Medulla oblongata (tissue), 1 donor: ENCODE results near the gene PCDHGB4.
"Not testable (repeated sequence)": the region's sequence is repeated elsewhere in the genome, so short reads cannot be mapped to it uniquely, and the experiment has no call there.

ENCODE experiments used
- DNase-seq: peaks from one replicate; pipeline ENCODE4 v3.0.0-alpha.2; 2015; ENCODE audit errors: extremely low spot score

Gene PCDHGB4

DNA sequence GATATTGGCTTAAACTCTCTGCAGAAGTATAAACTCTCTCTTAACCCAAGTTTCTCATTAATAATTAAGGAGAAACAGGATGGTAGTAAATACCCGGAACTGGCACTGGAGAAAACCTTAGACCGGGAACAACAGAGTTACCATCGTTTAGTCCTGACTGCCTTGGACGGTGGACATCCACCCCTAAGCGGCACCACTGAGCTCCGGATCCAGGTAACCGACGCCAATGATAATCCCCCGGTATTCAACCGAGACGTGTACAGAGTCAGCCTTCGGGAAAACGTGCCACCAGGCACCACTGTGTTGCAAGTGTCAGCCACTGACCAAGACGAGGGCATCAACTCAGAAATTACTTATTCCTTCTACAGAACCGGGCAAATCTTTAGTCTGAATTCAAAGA is 11.1 kb downstream of the PCDHGB4 start:
- no peak for DNase-seq

DNA sequence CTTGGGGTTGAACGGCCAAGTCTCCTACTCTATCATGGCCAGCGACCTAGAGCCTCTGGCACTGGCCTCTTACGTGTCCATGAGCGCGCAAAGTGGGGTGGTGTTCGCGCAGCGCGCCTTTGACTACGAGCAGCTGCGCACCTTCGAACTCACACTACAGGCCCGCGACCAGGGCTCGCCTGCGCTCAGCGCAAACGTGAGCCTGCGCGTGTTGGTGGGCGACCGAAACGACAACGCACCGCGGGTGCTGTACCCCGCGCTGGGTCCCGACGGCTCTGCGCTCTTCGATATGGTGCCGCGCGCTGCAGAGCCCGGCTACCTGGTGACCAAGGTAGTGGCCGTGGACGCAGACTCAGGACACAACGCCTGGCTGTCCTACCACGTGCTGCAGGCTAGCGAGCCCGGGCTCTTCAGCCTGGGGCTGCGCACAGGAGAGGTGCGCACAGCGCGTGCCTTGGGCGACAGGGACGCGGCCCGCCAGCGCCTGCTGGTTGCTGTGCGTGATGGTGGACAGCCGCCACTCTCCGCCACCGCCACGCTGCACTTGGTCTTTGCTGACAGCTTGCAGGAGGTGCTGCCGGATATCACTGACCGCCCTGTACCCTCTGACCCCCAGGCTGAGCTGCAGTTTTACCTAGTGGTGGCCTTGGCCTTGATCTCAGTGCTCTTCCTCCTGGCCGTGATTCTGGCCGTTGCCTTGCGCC is 12.2 kb downstream of the PCDHGB4 start:
- DNase-seq, result no peak

DNA sequence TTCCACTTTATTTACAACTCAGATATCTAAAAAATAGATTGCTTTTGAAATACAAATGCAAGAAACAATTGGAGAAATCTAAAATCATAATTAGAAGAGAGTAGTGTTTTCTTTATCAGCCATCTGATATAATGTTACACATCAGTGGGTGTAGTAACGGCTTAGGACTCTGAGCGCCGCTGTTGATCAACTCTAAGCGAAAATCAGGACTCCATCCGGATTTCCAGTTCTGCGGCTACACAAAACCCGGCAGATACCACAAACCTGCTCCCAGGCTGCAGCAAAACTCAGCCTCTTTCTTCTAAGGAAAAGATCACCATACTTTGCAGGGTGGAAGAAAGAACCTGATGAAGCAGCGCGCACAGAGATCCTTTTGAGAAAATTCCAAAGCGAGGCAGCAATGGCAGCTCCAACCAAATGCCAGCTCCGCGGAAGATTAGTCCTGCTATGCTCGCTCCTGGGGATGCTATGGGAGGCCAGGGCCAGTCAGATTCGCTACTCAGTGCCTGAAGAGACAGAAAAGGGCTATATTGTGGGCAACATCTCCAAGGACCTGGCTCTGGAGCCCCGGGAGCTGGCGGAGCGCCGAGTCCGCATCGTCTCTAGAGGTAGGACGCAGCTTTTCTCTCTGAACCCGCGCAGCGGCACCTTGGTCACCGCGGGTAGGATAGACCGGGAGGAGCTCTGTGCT is 15.2 kb downstream of the PCDHGB4 start, which contains the start of gene PCDHGA9:
TSS of gene PCDHGA9 (plus strand) at position 226 of the 691 bp plus-strand sequence. CDS start at position 401, 175 bp downstream.
- peak; percentile 27 for DNase-seq

DNA sequence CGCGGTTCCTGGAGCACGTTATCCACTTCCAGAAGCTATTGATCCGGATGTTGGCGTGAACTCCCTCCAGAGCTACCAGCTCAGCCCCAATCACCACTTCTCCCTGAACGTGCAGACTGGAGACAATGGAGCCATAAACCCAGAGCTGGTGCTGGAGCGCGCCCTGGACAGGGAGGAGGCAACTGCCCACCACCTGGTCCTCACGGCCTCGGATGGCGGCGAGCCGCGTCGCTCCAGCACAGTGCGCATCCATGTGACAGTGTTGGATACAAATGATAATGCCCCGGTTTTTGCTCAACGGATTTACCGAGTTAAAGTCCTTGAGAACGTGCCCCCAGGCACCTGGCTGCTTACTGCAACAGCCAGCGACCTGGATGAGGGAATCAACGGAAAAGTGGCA is 15.9 kb downstream of the PCDHGB4 start:
- DNase-seq, result no peak

DNA sequence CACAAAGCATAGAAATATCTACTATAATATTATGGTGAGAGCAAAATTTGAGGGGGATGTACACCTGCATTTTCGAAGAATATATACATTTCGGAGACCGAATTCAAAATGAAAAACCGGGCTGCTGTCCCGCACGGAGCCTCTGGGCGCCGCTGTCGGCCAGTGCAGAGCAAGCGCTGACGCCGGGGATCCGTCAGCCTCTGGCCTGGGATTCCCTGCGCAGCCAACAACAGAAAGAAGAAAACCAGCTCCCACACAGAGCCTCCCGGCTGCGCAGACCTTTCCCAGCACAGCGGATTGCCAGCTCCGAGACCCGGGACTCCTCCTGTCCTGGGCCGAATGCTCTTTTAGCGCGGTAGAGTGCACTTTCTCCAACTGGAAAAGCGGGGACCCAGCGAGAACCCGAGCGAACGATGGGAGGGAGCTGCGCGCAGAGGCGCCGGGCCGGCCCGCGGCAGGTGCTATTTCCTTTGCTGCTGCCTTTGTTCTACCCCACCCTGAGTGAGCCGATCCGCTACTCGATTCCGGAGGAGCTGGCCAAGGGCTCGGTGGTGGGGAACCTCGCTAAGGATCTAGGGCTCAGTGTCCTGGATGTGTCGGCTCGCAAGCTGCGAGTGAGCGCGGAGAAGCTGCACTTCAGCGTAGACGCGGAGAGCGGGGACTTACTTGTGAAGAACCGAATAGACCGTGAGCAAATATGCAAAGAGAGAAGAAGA is 20.4 kb downstream of the PCDHGB4 start, which contains the start of gene PCDHGB6:
TSS of gene PCDHGB6 (plus strand) at position 232 of the 716 bp plus-strand sequence. CDS start at position 414, 182 bp downstream.
- not testable (repeated sequence) for DNase-seq

DNA sequence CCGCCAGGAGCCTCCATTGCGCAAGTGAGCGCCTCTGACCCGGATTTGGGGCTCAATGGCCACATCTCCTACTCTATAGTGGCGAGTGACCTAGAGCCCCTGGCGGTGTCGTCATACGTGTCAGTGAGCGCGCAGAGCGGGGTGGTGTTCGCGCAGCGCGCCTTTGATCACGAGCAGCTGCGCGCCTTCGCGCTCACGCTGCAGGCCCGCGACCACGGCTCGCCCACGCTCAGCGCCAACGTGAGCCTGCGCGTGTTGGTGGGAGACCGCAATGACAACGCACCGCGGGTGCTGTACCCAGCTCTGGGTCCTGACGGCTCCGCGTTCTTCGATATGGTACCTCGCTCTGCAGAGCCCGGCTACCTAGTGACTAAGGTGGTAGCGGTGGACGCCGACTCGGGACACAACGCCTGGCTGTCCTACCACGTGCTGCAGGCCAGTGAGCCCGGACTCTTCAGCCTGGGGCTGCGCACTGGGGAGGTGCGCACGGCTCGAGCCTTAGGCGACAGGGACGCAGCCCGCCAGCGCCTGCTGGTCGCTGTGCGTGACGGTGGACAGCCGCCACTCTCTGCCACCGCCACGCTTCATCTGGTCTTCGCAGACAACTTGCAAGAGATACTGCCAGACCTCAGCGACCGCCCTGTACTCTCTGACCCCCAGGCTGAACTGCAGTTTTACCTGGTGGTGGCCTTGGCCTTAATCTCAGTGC is 22.3 kb downstream of the PCDHGB4 start:
- DNase-seq, result no peak

DNA sequence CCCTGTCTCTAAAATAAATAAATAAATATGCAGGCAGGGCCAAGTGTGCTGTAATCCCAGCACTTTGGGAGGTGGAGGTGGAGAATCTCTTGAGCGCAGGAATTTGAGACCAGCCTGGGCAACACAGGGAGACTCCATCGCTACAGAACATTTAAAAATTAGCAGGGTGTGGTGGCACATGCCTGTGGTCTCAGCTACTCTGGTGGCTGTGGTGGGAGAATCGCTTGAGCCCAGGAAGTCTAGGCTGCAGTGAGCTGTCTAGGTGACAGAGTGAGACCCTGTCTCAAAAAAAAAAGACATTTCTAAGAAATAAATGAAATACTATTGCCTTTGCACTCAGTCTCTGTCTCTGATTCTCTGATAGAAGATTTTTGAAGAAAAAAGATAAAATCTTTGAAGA is 24.1 kb downstream of the PCDHGB4 start:
- no peak for DNase-seq

DNA sequence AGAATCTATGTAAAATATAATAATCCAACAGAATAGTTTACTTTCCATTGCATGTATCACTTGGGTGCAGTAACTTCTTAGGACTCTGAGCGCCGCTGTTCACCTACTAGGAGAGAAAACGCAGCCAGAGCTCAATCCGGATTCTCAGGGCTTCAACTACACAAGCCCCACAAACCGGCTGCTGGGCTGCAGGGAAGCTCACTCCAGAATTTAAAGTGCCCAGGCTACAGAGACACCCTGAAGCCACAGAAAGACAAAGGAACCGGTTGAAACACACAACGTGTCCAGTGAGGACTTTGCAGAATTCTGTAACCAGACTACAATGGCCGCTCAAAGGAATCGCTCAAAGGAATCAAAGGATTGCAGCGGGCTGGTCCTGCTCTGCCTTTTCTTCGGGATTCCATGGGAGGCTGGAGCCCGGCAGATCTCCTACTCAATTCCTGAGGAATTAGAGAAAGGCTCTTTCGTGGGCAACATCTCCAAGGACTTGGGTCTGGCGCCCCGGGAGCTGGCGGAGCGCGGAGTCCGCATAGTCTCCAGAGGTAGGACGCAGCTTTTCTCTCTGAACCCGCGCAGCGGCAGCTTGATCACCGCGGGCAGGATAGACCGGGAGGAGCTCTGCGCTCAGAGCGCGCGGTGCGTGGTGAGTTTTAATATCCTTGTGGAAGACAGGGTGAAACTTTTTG is 25.5 kb downstream of the PCDHGB4 start, which contains the start of gene PCDHGA10:
TSS of gene PCDHGA10 (plus strand) at position 134 of the 686 bp plus-strand sequence. CDS start at position 323, 189 bp downstream.
- DNase-seq, result peak; percentile 25

DNA sequence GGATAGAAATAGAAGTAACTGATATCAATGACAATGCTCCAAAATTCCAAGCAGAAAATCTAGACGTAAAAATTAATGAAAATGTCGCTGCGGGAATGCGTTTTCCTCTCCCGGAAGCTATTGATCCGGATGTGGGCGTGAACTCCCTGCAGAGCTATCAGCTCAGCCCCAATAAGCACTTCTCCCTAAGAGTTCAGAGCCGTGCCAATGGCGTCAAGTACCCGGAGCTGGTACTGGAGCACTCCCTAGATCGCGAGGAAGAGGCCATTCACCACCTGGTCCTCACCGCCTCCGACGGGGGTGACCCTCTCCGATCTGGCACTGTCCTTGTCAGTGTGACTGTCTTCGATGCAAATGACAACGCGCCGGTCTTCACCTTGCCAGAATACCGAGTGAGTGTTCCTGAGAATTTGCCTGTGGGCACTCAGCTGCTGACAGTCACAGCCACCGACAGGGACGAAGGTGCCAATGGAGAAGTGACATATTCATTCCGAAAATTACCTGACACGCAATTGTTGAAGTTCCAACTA is 26.1 kb downstream of the PCDHGB4 start:
- no peak for DNase-seq

DNA sequence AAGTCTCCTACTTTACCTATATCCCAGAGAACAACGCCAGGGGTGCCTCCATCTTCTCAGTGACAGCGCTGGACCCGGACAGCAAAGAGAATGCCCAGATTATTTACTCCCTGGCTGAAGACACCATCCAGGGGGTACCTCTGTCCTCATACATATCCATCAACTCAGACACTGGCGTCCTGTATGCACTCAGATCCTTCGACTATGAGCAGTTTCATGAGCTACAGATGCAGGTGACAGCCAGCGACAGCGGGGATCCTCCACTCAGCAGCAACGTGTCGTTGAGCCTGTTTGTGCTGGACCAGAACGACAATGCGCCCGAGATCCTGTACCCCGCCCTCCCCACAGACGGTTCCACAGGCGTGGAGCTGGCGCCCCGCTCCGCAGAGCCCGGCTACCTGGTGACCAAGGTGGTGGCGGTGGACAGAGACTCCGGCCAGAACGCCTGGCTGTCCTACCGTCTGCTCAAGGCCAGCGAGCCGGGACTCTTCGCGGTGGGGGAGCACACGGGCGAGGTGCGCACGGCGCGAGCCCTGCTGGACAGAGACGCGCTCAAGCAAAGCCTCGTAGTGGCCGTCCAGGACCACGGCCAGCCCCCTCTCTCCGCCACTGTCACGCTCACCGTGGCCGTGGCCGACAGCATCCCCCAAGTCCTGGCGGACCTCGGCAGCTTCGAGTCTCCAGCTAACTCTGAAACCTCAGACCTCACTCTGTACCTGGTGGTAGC is 27.2 kb downstream of the PCDHGB4 start:
- not testable (repeated sequence) for DNase-seq

DNA sequence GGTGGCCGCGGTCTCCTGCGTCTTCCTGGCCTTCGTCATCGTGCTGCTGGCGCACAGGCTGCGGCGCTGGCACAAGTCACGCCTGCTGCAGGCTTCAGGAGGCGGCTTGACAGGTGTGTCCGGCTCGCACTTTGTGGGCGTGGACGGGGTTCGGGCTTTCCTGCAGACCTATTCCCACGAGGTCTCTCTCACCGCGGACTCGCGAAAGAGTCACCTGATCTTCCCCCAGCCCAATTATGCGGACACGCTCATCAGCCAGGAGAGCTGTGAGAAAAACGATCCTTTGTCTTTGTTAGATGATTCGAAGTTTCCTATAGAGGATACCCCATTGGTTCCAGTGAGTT is 27.7 kb downstream of the PCDHGB4 start:
- DNase-seq, result not testable (repeated sequence)

DNA sequence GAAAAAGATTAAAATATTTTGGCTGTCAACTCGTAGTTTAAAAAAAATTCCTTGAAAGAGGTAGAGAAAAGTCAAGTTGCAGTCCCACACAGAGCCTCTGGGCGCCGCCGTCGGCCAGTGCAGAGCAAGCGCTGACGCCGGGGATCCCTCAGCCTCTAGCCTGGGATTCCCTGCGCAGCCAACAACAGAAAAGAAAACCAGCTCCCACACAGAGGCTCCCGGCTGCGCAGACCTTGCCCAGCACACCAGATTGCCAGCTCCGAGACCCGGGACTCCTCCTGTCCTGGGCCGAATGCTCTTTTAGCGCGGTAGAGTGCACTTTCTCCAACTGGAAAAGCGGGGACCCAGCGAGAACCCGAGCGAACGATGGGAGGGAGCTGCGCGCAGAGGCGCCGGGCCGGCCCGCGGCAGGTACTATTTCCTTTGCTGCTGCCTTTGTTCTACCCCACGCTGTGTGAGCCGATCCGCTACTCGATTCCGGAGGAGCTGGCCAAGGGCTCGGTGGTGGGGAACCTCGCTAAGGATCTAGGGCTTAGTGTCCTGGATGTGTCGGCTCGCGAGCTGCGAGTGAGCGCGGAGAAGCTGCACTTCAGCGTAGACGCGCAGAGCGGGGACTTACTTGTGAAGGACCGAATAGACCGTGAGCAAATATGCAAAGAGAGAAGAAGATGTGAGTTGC is 30.1 kb downstream of the PCDHGB4 start, which contains the start of gene PCDHGB7:
TSS of gene PCDHGB7 (plus strand) at position 184 of the 679 bp plus-strand sequence. CDS start at position 367, 183 bp downstream.
- peak; percentile 57 for DNase-seq

DNA sequence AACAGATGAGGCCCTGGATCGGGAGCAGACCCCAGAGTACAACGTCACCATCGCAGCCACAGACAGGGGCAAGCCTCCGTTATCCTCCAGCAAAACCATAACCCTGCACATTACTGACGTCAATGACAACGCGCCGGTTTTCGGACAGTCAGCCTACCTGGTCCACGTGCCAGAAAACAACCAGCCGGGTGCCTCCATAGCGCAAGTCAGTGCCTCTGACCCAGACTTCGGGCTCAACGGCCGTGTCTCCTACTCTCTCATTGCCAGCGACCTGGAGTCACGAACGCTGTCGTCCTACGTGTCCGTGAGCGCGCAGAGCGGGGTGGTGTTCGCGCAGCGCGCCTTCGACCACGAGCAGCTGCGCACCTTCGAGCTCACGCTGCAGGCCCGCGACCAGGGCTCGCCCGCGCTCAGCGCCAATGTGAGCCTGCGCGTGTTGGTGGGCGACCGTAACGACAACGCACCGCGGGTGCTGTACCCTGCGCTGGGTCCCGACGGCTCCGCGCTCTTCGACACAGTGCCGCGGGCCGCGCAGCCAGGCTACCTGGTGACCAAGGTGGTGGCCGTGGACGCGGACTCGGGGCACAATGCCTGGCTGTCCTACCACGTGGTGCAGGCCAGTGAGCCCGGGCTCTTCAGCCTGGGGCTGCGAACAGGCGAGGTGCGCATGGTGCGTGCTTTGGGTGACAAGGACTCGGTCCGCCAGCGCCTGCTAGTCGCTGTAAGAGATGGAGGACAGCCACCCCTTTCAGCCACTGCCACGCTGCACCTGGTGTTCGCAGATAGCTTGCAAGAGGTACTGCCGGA is 31.8 kb downstream of the PCDHGB4 start:
- DNase-seq, result no peak

DNA sequence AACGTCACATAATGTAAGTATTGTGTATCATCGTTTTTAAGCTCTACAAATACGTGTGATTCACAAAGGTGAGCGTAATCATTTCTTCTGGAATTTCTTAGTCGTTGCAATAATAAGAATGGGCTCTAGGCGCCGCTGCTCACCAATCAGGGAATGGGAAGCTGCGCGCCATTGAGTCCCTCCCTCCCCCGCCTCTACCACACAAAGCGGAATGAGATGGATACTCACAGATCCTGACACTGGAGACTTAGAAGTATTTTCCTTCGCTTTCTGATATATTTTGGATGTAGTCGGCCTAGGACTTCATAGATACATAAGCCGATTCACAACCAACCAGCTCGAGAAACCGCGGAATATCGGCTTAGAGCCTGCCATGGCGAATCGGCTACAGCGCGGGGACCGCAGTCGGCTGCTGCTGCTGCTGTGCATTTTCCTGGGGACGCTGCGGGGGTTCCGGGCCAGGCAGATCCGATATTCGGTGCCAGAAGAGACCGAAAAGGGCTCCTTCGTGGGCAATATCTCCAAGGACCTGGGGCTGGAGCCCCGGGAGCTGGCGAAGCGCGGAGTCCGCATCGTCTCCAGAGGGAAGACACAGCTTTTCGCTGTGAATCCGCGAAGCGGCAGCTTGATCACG is 33.5 kb downstream of the PCDHGB4 start, which contains the start of gene PCDHGA11:
TSS of gene PCDHGA11 (plus strand) at position 197 of the 634 bp plus-strand sequence. CDS start at position 374, 177 bp downstream.
- peak; percentile 30 for DNase-seq

DNA sequence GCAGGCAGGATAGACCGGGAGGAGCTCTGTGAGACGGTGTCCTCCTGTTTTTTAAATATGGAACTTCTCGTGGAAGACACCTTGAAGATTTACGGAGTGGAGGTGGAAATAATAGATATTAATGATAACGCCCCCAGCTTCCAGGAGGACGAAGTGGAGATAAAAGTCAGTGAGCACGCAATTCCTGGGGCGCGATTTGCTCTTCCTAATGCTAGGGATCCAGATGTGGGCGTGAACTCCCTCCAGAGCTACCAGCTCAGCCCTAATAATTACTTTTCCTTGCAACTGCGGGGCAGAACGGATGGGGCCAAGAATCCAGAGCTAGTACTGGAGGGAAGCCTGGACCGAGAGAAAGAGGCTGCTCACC is 34.0 kb downstream of the PCDHGB4 start:
- DNase-seq, result no peak

DNA sequence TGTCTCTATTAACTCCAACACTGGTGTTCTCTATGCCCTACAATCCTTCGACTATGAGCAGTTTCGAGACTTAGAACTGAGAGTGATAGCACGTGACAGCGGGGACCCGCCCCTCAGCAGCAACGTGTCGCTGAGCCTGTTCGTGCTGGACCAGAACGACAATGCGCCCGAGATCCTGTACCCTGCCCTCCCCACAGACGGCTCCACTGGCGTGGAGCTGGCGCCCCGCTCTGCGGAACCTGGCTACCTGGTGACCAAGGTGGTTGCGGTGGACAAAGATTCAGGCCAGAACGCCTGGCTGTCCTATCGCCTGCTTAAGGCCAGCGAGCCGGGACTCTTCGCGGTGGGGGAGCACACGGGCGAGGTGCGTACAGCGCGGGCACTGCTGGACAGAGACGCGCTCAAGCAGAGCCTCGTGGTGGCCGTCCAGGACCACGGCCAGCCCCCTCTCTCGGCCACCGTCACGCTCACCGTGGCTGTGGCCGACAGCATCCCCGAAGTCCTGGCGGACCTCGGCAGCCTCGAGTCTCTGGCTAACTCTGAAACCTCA is 35.3 kb downstream of the PCDHGB4 start:
- DNase-seq, result no peak

DNA sequence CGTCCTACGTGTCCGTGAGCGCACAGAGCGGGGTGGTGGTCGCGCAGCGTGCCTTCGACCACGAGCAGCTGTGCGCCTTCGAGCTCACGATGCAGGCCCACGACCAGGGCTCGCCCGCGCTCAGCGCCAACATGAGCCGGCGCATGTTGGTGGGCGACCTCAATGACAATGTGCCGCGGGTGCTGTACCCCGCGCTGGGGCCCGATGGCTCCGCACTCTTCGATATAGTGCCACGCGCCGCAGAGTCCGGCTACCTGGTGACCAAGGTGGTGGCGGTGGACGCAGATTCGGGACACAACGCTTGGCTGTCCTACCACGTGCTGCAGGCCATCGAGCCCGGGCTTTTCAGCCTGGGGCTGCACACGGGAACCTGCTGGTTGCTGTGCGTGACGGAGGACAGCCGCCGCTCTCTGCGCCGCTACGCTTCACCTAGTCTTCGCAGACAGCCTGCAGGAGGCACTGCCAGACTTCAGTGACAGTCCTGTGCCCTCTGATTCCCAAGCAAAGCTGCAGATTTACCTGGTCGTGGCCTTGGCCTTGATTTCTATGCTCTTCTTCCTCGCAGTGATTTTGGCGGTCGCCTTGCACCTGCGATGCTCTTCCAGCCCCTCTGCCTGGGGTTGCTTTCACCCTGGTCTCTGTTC is 40.4 kb downstream of the PCDHGB4 start:
- DNase-seq, result no peak
